Measurements from ENCODE around the gene MEGF6. TPM values are rescaled to one million over a fixed set of nuclear protein-coding genes. Genes with fewer than 3 reads are reported as not detected.

MEGF6 gene
- total RNA-seq, 4 donors from 2014 or later: 4.1 to 27.1 (median 11.4) TPM

DNA sequence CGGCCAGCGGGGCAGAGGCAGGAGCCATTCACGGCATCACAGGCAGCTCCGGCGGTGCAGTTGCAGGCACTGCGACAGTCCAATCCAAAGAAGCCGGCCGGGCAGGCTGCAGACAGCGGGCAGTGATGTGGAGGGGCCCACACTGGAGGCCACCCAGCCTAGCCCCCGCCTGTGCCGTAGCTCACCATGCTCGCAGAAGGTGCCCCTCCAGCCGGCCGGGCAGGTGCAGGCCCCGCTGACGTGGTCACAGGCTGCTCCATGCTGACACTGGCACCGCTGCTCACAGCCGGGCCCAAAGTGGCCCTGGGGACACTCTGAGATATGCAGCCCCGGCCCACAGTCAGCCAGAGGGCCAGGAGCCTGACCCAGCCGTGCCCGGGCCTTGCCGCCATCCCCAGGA, 111.7 kb downstream of the MEGF6 start:
- TF ChIP-seq POLR2AphosphoS5 (IDR thresholded peaks at IDR 0.05) (no peak), POLR2A (IDR thresholded peaks at IDR 0.05) (no peak), EP300 (IDR thresholded peaks at IDR 0.05; ENCODE audit: low read depth) (no peak)
- TF ChIP-seq, protein P1, sequence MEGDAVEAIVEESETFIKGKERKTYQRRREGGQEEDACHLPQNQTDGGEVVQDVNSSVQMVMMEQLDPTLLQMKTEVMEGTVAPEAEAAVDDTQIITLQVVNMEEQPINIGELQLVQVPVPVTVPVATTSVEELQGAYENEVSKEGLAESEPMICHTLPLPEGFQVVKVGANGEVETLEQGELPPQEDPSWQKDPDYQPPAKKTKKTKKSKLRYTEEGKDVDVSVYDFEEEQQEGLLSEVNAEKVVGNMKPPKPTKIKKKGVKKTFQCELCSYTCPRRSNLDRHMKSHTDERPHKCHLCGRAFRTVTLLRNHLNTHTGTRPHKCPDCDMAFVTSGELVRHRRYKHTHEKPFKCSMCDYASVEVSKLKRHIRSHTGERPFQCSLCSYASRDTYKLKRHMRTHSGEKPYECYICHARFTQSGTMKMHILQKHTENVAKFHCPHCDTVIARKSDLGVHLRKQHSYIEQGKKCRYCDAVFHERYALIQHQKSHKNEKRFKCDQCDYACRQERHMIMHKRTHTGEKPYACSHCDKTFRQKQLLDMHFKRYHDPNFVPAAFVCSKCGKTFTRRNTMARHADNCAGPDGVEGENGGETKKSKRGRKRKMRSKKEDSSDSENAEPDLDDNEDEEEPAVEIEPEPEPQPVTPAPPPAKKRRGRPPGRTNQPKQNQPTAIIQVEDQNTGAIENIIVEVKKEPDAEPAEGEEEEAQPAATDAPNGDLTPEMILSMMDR (IDR thresholded peaks at IDR 0.05): no peak
- Histone ChIP-seq H3K27ac (no peak overlapping the region), H3K9me3 (no peaks in the 10 kb centered on the region), H3K4me3 (no peak overlapping the region), H3K36me3 (no peaks in the 10 kb centered on the region), H3K27me3 (no peaks in the 10 kb centered on the region), H3K4me1 (no peaks in the 10 kb centered on the region)
- intact Hi-C loops (cut with DNase I; ENCODE audit: low total_unique reads): no loop called here
- in situ Hi-C loops (cut with MboI; ENCODE audit: low pct_ligation_motif_present in 1 of 4, low pct_unique_long_range_greater_than_20kb in 1 of 4, low sequenced_read_pairs in 3 of 4): no loop called here
- DNase-seq: no peak
- WGBS, 2 donors (ENCODE audit: low coverage in 1 of 2): 88% methylated on average over 12 of the region's 22 CpGs; no CpG with 5 or more reads in 1 of the 2 donors

GRCh38 chr1:3498986-3499385, 112.3 kb downstream of the MEGF6 start:
- H3K36me3 ChIP-seq: no peaks in the 10 kb centered on the region
- in situ Hi-C loops (cut with MboI; ENCODE audit: low pct_ligation_motif_present in 1 of 4, low pct_unique_long_range_greater_than_20kb in 1 of 4, low sequenced_read_pairs in 3 of 4) (no loop called here), intact Hi-C loops (cut with DNase I; ENCODE audit: low total_unique reads) (no loop called here)
- no peak overlapping the region for H3K27ac ChIP-seq
- 78% methylated on average over 8 of the region's 8 CpGs; no CpG with 5 or more reads in 1 of the 2 donors for WGBS, 2 donors (ENCODE audit: low coverage in 1 of 2)
- no peaks in the 10 kb centered on the region for H3K4me1 ChIP-seq
- no peak for DNase-seq
- no peaks in the 10 kb centered on the region for H3K9me3 ChIP-seq
- no peak overlapping the region for H3K4me3 ChIP-seq
- TF ChIP-seq EP300 (IDR thresholded peaks at IDR 0.05; ENCODE audit: low read depth) (no peak), POLR2AphosphoS5 (IDR thresholded peaks at IDR 0.05) (no peak), POLR2A (IDR thresholded peaks at IDR 0.05) (no peak)
- TF ChIP-seq, protein P1 (IDR thresholded peaks at IDR 0.05): no peak
- H3K27me3 ChIP-seq: no peaks in the 10 kb centered on the region

DNA sequence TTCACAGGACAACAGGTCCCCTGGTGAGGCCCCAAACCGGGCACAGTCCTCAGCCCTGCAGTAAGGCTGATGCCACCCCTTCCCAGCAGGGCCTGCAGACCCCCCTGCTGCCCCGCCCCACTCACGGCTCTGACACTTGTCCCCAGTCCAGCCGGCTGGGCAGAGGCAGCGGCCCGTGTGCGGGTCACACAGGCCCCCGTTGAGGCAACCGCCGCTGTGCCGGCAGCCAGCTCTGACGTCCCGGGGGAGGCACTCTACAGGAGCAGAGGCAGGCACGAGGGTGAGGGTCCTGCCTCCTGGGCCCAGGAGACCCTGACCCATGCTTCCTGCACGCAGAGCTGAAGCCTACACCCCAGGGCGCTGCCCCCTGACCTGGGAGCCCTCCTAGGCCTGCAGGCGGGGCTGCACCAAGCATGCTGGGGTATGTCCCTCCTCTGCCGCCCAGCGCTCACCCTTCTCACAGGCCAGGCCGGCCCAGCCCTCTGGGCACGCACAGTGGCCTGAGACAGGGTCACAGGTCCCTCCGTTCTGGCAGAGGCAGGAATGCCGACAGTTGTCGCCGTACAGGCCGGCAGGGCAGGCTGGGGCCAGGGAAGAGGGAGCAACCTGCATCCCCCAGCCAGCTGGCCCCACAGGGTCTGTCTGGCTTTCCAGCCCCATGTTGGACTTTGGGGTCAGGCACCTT, 112.9 kb downstream of the MEGF6 start:
- Histone ChIP-seq H3K27ac (no peak overlapping the region), H3K4me1 (no peaks in the 10 kb centered on the region), H3K9me3 (no peaks in the 10 kb centered on the region), H3K36me3 (no peaks in the 10 kb centered on the region), H3K4me3 (no peak overlapping the region), H3K27me3 (no peaks in the 10 kb centered on the region)
- TF ChIP-seq POLR2A (IDR thresholded peaks at IDR 0.05) (no peak), POLR2AphosphoS5 (IDR thresholded peaks at IDR 0.05) (no peak), EP300 (IDR thresholded peaks at IDR 0.05; ENCODE audit: low read depth) (no peak)
- TF ChIP-seq, protein P1 (IDR thresholded peaks at IDR 0.05): no peak
- in situ Hi-C loops (cut with MboI; ENCODE audit: low pct_ligation_motif_present in 1 of 4, low pct_unique_long_range_greater_than_20kb in 1 of 4, low sequenced_read_pairs in 3 of 4) (no loop called here), intact Hi-C loops (cut with DNase I; ENCODE audit: low total_unique reads) (no loop called here)
- 85% methylated on average over 23 of the region's 26 CpGs; no CpG with 5 or more reads in 1 of the 2 donors for WGBS, 2 donors (ENCODE audit: low coverage in 1 of 2)
- no peak for DNase-seq

DNA sequence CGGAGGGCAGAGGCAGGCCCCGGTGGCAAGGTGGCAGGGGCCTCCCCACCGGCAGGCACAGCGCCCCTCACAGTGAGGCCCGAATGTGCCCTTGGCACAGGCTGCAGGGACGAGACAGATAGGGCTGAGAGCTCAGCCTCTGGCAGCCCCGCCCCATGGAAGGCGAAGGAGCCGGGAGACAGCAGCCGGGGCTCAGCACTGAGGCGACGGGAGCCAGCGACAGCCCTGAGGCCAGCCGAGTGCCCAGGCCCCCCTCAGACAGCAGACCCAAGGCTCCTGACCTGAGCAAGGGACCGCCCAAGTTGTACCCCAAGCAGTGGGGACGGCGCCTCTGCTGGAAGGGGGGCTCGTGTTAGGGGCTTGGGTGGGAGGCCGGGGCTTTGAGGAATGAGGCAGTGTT, 113.8 kb downstream of the MEGF6 start:
- no peak overlapping the region for H3K4me3 ChIP-seq
- no peaks in the 10 kb centered on the region for H3K27me3 ChIP-seq
- H3K27ac ChIP-seq: no peak overlapping the region
- in situ Hi-C loops (cut with MboI; ENCODE audit: low pct_ligation_motif_present in 1 of 4, low pct_unique_long_range_greater_than_20kb in 1 of 4, low sequenced_read_pairs in 3 of 4) (no loop called here), intact Hi-C loops (cut with DNase I; ENCODE audit: low total_unique reads) (no loop called here)
- WGBS, 2 donors (ENCODE audit: low coverage in 1 of 2): 75% methylated on average over 6 of the region's 19 CpGs; no CpG with 5 or more reads in 1 of the 2 donors
- no peaks in the 10 kb centered on the region for H3K36me3 ChIP-seq
- TF ChIP-seq POLR2AphosphoS5 (IDR thresholded peaks at IDR 0.05): no peak
- no peak for TF ChIP-seq POLR2A (IDR thresholded peaks at IDR 0.05)
- TF ChIP-seq, protein P1 (IDR thresholded peaks at IDR 0.05): no peak
- TF ChIP-seq EP300 (IDR thresholded peaks at IDR 0.05; ENCODE audit: low read depth): no peak
- DNase-seq: no peak
- no peaks in the 10 kb centered on the region for H3K9me3 ChIP-seq
- H3K4me1 ChIP-seq: no peaks in the 10 kb centered on the region
